Measurements from ENCODE around the gene SHLD1.

GRCh38 chr20:5820738-5821137 is 70.5 kb downstream of the SHLD1 start:
- no peak for TF ChIP-seq CTCF (IDR thresholded peaks at IDR 0.05)
- no peak for TF ChIP-seq POLR2A (IDR thresholded peaks at IDR 0.05)

All from lower leg skin (tissue), 3 donors.